AG04449 (cell line): Measurements from ENCODE around the gene WDR46.

Experiments
- CTCF ChIA-PET: fragments of 350-600 bp; formaldehyde crosslinking; extraction: SDS; loops from one replicate; lab custom pipeline; 2021; ENCODE audit warnings: antibody characterized with exemption; lab: Yijun Ruan, JAX
- POLR2A ChIA-PET: fragments of 400-600, 350-600 bp; formaldehyde crosslinking; extraction: SDS; loops from one replicate; lab custom pipeline; 2020; ENCODE audit warnings: antibody characterized with exemption, inconsistent platforms; lab: Yijun Ruan, JAX
- DNase-seq: peaks from one replicate; pipeline ENCODE4 v3.0.0-alpha.2; 2010; ENCODE audit warnings: low read depth, low spot score
- H3K4me3 ChIP-seq: 2 replicates; pipeline ENCODE4 v1.5.1; 2011; ENCODE audit warnings: low read depth, mild to moderate bottlenecking, control low read depth, low read length
- TF ChIP-seq, protein P1 (sequence below): IDR thresholded peaks from one replicate; pipeline ENCODE4 v1.5.1; 2011; ENCODE audit warnings: mild to moderate bottlenecking, moderate library complexity, low read length, control low read depth, inconsistent platforms; ENCODE audit not compliant: insufficient read depth; ENCODE audit errors: missing control alignments

Gene WDR46

DNA sequence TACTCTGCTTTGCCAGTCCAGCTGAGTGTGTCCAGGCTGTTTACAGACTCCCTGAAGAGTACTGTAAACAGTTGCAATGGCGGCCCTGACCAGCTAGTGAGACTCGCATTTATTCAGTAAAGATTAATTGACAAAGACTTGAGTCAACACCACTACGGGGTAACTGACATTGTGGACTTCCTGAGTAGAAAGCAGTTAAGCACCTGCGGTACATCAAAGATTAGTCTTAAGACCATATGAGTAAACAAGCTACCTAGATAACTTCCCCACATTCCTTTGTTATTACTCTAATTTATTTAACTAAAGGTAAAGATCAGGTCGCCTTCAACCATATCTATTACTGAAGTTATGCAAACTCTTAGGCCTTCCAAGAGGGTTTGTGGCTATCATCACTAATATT is 30.0 kb downstream of the WDR46 start:
- DNase-seq = no peak
- ChIA-PET POLR2A (interaction anchor here (1.8 kb wide), 1 partner anchor 287 kb away, joined by 6 read pairs; no protein-coding TSS in a partner anchor), CTCF (interaction anchor here (1.1 kb wide), 3 partner anchors 10 to 98 kb away, joined by 4 to 6 read pairs (median 5); partner anchors contain the start of gene VPS52)
- no peak overlapping the region for H3K4me3 ChIP-seq
- TF ChIP-seq, protein P1, sequence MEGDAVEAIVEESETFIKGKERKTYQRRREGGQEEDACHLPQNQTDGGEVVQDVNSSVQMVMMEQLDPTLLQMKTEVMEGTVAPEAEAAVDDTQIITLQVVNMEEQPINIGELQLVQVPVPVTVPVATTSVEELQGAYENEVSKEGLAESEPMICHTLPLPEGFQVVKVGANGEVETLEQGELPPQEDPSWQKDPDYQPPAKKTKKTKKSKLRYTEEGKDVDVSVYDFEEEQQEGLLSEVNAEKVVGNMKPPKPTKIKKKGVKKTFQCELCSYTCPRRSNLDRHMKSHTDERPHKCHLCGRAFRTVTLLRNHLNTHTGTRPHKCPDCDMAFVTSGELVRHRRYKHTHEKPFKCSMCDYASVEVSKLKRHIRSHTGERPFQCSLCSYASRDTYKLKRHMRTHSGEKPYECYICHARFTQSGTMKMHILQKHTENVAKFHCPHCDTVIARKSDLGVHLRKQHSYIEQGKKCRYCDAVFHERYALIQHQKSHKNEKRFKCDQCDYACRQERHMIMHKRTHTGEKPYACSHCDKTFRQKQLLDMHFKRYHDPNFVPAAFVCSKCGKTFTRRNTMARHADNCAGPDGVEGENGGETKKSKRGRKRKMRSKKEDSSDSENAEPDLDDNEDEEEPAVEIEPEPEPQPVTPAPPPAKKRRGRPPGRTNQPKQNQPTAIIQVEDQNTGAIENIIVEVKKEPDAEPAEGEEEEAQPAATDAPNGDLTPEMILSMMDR = no peak

DNA sequence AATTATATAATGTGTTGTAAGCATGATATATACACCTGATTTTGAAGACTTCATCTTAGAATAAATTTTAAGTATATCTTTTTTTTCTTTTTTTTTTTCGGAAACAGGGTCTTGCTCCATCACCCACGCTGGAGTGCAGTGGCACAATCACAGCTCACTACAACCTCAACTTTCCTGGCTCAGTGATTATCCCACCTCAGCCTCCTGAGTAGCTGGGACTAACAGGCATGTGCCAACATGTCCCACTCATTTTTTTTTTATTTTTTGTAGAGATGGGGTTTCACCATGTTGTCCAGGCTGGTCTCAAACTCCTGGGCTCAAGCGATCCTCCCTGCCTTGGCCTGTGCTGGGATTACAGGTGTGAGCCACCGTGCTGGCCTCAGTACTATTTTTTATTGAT is 34.4 kb downstream of the WDR46 start:
- CTCF ChIA-PET = interaction anchor here (0.7 to 1.4 kb wide), 3 partner anchors 16 to 121 kb away, joined by 3 to 5 read pairs (median 4); partner anchors contain the start of gene RGL2
- no peak overlapping the region for H3K4me3 ChIP-seq
- TF ChIP-seq, protein P1 = no peak
- POLR2A ChIA-PET = interaction anchor here (0.9 kb wide), 1 partner anchor 17 kb away, joined by 3 read pairs; the partner anchor contains the start of genes RPS18 and VPS52
- no peak for DNase-seq

DNA sequence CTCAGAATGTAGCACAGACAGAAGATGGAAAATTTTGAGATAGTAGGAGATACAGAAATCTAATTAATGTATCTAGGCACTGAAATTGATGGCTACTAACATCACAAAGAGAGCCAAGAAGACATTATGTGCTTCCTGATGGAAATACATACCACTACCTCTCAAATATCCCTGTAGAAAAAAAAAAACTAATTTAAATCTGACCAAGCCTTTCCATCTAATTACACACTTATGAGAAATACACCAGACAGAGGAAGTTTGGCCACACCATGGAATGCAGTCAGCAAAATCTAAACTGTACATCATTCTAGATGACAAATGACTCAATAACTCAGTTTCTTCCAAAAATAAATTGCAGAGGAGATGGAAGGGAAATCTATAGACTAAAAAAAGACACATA is 36.3 kb downstream of the WDR46 start:
- ChIA-PET CTCF (interaction anchor here (0.6 to 1.3 kb wide), 2 partner anchors 11 to 409 kb away, joined by 3 to 4 read pairs; no protein-coding TSS in a partner anchor), POLR2A (no interaction called here)
- no peak overlapping the region for H3K4me3 ChIP-seq
- TF ChIP-seq, protein P1 = no peak
- no peak for DNase-seq

DNA sequence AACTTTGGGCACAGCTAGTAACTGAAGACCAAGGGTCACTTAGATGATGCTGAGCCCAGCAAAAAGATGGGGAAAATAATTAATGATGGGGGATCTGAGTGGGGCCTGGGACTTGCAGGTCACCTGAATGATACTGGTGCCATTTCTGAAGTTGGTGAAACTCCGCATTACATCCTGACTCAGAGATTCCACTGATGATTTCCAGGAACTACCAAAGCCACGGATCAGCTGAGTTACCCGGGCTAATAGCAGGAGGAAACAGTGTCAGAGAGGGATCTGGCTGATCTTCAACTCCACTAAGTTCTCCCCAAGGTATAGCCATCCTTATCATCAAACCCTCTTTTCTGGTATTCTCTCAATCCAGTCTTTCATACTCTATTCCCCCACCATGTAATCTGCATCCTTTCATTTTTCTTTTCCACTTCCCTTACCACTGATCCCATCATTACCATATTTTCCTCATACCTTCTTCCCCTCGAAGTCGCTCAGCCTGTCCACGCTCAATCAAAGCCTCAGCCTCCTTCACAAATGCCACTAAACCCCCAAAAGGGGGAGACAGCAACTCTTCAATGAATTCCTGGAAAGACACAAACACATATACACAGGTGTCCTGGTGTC is 37.5 kb downstream of the WDR46 start:
- ChIA-PET POLR2A (interaction anchor here (0.7 to 6.2 kb wide), 6 partner anchors 9 to 280 kb away, joined by 3 to 70 read pairs (median 12); partner anchors contain the start of genes B3GALT4, PFDN6, RING1 and RPS18), CTCF (interaction anchor here (1.1 to 5.3 kb wide), 7 partner anchors 9 to 103 kb away, joined by 3 to 36 read pairs (median 12); partner anchors contain the start of genes RING1, RPS18 and VPS52)
- TF ChIP-seq, protein P1 = no peak
- no peak for DNase-seq
- no peak overlapping the region for H3K4me3 ChIP-seq

DNA sequence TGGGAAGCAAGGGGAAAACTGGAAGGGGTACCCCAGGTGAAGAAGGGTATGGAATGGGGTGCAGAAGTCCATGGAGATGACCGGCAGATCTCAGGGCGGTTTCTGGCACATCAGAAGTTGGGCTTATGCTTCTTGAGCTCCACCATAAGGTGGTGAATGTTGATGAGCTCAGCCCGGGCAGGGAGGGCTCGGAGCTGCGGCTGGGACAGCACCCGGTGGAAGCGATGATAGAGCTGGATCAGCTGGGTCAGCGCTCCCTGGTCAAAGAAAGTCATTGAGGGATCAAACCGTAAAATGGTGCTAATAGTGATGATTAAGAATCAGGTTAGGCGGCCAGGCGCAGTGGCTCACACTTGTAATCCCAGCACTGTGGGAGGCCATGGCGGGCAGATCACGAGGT is 38.3 kb downstream of the WDR46 start:
- POLR2A ChIA-PET = interaction anchor here (0.6 to 6.2 kb wide), 8 partner anchors 10 to 296 kb away, joined by 3 to 70 read pairs (median 14); partner anchors contain the start of genes B3GALT4, PFDN6, RING1 and RPS18
- CTCF ChIA-PET = interaction anchor here (0.6 to 5.3 kb wide), 7 partner anchors 11 to 366 kb away, joined by 3 to 36 read pairs (median 12); partner anchors contain the start of genes RING1, RPS18 and VPS52
- H3K4me3 ChIP-seq = no peak overlapping the region; the same call in 1 of the 2 replicates
- no peak for DNase-seq
- TF ChIP-seq, protein P1 = no peak
